HG02852 (cell line): Measurements from ENCODE around the gene ANGPTL4.
"Not testable (repeated sequence)": the region's sequence is repeated elsewhere in the genome, so short reads cannot be mapped to it uniquely, and the experiment has no call there.

ENCODE experiments used
- ATAC-seq: cut with Tn5 transposase; IDR thresholded peaks from one replicate; pipeline ENCODE4 v1.9.1; 2021; ENCODE audit warnings: mild to moderate bottlenecking, moderate library complexity; ENCODE audit not compliant: unreplicated experiment

The ANGPTL4 gene

DNA sequence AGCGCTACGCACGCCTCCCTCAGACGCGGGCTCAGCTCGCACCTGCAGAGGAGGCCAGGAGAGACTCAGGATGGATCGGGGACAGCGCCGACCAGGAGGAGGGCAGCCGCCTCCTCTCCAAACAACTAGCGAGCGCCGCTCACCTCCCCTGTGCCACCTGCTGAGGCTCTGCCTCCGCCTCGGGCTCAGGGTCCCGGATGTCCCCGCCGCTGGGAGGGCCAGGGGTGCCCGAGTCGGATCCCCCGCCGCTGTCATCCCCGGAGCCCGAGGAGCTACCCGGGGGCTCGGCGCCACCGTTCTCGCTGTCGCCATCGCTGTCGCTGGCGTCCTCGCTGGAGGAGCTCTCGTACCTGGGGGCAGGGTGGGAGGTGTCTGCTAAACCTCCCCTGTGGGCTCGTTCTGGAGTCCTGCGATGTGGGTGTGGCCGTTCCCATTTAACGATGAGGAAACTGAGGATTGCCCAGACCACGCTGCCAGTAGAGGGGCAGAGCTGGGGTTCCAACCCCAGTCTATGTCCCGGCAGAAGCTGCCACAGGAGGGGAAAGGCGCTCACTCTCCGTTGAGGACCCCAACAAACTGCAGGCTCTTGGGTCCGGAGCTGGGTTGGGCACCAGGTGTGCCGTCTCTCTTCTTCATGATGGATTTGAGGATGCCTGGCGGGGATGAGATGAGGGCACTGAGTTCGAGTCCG lies 30.0 kb upstream of the ANGPTL4 start:
- ATAC-seq, result no peak

DNA sequence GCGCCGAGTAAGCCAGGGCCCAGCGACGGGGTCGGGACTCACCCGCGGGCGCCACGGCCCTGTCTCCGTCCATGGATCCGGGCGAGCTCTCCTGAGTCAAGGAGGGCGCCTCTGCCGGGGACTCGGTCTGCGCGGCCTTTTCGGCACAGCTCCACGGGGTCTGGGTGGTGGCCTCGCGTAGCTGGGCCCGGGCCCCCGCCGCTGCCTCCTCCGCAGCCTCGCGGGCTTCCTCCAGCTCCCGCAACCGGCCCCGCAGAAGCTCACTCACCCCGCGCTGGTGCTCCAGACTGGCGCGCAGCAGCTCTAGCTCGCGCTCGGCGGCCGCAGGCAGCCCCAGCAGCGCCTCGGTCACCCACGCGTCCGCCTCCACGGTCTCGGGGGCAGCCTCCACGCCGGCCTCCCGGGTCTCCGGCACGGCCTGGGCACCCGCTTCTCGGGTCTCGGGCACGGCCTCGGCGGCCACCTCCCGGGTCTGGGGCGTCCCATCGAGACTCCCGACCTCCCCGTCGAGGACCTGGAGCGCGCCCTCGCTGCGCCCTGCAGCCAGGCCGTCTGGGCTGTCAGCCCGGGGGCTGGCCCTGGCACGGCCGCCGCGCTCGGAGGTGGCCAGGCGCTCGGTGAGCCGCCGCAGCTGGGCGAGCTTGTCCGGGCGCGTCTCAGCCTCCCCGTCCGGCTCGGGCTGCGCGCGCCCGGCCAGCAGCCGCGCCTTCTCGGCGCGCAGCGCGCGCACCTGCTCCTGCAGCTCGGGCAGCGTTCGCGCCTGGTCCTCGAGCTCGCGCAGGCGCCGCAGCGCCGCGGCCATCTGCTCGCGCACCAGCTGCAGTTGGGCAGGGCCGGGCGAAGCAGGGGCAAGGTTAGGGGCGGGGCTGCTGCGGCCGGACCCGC lies 29.3 kb upstream of the ANGPTL4 start:
- no peak for ATAC-seq

DNA sequence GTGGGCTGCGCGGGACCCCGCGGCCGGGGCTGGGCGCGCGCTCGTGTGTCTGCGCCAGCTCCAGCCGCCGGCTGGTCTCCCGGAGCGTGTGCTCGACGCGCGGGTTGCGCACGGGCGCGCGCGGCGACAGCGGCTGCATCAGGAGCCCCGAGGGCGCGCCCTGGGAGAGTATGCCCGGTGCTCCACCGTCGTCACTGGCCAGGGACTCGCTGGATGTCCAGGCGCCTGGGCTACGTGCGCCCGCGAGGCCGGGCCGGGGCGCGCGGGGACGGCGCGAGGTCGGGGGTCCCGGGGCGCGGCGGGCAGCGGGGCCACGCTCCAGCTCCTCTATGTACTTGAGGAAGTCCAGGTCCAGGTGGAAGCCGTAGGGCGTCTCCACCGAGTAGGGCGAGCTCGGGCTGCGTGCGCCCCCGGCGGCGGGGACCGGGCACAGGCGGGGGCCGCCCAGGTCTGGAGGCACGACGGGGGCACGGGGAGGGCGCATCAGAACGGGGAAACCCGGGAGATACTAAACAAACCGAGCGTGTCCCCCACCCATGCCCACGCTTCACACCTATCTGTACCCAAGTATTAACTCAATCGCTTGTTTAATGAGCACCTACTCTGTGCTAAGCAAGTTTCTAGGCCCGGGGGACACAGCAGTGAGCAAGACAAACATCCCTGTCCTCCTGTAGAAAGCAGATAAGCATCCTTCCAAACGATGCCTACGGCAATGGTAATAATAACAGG lies 28.4 kb upstream of the ANGPTL4 start:
- ATAC-seq, result no peak

DNA sequence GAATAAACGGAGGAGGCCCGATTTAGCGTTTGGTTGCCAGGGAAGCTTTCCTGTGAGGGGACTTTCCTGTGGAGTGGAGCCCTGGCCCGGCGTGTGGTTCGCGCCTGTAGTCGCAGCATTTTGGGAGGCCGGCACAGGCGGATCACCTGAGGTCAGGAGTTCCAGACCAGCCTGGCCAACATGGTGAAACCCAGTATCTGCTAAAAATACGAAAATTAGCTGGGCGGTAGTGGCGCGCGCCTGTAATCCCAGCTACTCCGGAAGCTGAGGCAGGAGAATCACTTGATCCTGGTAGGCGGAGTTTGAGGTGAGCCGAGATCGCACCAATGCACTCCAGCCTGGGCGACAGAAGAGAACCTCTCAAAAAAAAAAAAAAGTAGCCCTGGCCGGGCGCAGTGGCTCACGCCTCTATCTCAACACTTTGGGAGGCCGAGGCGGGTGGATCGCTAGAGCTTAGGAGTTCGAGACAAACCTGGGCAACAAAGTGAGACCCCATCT lies 27.8 kb upstream of the ANGPTL4 start:
- no peak for ATAC-seq

DNA sequence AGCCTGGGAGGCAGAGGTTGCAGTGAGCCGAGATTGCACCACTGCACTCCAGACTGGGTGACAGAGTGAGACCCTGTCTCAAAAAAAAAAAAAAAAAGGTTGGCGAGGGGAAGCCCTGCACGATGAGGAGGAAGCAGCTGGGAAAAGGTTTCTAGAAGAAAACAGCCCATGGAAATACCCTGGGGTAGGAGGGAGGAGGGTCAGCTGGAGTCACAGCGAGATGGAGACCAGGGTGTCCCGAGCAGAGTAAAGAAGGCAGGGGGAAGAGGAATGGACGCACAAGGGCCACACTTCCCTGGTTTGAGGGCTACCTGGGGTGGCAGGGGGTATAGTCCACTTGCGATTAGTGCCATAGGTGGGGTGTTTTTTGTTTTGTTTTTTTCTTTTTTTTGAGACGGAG lies 27.3 kb upstream of the ANGPTL4 start:
- no peak for ATAC-seq

DNA sequence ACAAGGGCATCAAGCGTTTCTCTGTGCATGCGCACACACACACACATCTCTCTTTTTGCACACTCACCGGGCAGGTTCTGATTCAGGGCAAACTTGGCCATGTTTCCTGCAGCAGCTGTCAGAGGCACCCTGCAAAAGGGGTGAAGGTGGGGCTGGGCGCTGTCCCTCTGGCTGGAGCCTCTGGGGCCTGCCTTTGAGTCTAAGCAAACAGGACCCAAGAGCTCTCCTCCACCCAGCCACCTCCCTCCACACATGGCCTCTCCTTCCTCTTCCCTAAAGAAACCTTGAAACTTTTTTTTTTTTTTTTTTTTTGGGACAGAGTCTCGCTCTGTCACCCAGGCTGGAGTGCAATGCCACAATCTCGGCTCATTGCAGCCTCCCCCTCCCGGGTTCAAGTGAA lies 26.2 kb upstream of the ANGPTL4 start:
- no peak for ATAC-seq

DNA sequence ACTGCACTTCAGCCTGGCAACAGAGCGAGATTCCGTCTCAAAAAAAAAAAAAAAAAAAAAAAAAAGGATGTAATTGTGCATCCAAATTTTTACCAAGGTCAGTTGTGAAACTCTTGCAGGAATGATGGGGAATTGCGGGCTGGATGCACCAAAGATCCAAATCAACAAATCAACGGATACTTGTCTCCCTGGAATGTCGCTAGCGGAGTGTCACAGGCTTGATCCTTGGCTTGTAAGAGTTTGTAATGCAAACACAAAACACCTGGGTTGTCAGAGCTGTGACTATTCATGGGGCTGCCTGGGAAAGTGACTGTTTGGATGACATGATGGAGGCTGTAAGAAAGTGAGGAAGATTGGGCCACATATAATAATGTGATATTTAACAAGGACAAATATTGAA lies 25.1 kb upstream of the ANGPTL4 start:
- no peak for ATAC-seq

DNA sequence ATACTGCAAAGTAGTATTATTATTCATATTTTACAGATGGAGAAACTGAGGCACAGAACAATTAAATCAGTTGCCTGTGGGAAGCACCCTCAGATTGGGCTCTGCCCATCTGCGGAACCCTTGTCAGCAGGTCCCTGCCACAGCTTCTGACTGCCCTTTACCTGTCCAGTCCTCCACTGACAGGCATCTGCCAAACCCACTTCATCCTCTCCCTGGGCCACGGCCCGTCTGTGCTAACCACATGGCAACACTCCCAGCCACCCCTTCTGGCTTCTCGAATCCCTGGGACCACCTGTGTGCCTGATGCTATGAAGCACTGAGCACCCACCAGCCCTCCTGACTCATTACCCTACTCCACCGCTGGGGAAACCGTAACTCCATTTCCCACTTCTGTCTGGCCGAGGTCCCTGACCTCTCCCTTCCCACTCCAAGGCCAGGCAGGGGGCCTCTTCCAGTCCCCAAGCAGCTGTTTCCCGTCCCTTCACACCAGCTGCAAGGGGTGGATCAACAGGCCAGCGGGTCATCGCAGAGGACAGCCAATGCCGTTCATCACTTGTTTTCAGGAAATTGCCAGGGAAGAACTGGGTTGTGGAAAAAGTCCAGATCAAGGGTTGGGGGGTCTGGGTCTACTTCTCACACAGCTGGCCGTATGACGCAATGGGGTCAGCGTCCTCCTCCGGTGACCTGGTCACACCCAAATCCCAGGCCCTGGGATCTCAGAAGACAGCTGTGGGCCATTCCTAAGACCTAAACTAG lies 23.4 kb upstream of the ANGPTL4 start:
- no peak for ATAC-seq

DNA sequence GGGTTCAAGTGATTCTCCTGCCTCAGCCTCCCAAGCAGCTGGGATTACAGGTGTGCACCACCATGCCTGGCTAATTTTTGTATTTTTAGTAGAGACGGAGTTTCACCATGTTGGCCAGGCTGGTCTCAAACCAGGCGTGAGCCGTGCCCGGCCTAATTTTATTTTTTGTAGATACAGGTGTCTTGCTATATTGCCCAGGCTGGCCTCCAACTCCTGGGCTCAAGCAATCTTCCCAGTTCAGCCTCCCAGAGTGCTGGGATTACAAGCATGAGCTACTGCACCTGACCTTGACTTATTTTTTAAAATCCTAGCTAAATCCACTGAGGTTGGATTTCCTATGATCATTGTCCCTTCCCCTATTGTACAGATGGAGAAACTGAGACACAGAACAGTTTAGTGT lies 22.5 kb upstream of the ANGPTL4 start:
- ATAC-seq, result not testable (repeated sequence)

DNA sequence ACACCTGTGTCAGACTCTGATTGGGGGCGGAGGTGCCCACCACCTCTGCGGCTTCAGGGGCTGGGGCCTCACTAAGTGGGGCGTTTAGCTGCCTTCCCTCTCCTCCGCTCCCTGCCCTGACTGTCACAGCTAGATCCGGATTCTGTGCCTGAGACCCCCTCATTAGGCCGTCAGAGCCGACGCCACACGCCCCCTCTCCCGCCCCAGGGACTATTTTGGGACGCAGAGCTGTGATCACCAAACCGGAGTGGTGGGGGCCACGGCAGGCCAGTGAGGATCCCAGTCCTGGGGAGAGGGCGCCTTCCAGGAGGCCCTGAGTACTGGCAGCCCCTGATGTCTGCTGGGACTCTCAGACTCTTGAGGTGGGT lies 21.7 kb upstream of the ANGPTL4 start:
- ATAC-seq, result no peak

DNA sequence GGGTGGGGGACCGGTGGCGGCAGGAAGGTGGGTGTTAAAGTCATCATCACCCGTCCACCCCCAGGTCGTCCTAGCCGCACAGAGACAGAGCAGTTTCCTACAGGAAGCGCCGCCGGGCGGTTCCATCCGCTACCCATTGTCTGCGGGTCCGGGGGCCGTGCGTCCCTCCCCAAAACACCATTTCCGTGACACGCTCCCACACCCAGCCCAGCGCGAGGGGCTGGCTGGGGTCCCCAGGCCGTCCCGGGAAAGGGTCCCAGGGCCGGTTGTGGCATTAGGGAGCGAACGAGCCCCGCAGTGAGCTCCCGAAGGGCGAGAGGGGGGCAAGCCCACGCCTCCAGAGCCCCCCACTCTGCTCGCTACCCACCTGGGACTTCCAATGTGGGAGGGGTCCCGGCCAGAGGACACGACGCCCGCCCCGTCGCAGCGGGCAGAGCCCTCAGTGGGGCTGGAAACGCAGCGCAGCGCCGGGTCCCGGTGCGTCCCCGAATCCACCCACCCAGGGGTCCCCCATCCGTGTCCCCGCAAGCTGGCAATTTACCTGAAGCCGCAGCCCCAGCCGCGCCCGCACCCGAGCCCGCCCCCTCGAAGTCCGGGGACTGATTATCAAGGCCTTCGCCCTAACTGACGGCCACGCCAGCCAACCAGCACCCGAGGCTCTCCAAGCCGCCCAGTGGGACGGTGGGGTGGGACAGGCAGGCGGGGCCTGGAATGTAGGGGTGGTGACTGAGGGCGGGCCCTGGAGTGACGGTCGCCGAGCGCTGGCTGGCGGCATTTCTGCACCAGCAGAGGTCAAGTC lies 21.1 kb upstream of the ANGPTL4 start, which contains the start of gene KANK3:
Gene KANK3, minus strand, starts transcription at position 579 of the 799 bp plus-strand sequence. CDS start 5,434 bp downstream, outside the sequence.
- ATAC-seq, result peak; percentile 89

DNA sequence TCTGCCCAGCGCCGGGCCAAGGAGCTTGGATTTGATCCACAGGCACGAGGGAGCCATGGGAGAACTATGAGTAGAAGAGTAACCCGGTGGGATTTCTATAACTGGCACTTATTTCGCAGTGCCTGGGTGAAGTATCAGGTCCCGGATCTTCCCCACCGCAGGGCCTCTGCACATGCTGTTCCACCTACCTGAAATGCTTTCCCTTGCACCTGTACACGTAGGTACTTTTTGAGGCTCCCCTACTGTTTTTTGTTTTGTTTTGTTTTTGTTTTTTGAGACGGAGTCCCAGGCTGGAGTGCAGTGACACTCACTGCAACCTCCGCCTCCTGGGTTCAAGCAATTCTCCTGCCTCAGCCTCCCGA lies 20.5 kb upstream of the ANGPTL4 start:
- ATAC-seq, result no peak

DNA sequence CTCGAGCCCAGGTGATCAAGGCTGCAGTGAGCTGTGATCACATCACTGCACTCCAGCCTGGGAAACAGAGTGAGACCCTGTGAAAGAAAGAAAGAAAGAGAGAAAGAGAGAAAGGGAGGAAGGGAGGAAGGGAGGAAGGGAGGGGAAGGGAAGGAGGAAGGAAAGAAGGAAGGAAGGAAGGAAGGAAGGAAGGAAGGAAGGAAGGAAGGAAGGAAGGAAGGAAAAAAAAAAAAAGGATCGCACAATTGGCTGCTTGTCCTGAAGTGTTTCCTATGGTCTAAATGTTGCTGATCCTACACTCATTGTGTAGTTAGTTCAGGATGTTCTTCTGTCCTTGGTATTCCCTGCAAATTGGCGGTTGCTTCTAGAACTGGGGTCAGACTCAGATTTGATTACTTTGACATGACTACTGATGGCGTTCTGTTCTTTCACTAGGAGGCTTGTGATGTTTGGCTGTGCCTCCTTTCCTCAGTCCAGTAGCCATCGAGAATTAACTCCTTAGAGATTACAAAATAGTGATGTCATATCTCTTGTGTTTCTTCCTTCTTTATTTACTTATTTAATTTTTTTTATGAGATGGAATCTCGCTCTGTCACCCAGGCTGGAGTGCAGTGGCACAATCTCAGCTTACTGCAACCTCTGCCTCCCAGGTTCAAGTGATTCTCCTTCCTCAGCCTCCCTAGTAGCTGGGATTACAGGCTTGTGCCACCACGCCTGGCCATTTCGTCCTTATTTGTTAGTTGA lies 14.2 kb upstream of the ANGPTL4 start:
- not testable (repeated sequence) for ATAC-seq

DNA sequence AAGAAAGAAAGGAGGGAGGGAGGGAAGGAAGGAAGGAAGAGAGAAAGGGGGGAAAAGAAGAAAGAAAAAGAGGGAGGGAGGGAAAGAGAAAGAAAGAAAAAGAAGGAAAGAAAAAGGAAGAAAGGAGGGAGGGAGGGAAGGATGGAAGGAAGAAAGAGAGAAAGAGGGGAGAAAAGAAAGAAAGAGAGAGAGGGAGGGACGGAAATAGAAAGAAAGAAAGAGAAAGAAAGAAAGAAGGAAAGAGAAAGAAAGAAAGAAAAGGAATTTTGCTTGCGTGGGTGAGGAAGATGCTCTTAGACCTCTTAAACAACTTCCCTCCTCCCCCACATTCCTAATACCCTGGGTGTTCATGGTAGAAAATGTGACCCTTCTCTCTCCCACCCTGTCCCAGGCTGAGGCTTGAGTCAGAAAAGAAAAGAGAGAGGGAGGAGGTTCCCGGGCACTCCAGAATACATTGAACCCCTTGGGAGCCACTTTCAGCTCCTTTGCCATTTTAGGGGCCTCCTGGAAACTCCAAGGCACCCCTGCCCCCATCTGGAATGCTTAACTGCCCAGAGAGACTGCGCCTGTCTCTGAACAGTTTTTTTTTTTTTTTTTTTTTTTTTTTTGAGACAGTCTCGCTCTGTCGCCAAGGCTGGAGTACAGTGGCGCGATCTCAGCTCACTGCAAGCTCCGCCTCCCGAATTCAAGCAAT lies 11.7 kb upstream of the ANGPTL4 start:
- ATAC-seq, result no peak

DNA sequence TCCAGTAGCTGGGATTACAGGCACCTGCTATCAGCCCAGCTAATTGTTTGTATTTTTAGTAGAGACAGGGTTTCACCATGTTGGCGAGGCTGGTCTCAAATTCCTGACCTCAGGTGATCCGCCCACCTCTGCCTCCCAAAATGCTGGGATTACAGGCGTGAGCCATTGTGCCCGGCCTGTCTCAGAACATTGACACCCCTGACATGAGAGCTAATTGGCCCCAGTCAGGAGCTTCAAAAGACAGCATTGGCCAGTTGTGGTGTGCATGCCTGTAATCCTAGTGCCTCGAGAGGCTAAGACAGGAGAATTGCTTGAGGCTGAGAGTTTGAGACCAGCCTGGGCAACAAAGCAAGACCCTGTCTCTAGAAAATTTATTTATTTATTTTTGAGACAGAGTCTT lies 11.1 kb upstream of the ANGPTL4 start:
- not testable (repeated sequence) for ATAC-seq

DNA sequence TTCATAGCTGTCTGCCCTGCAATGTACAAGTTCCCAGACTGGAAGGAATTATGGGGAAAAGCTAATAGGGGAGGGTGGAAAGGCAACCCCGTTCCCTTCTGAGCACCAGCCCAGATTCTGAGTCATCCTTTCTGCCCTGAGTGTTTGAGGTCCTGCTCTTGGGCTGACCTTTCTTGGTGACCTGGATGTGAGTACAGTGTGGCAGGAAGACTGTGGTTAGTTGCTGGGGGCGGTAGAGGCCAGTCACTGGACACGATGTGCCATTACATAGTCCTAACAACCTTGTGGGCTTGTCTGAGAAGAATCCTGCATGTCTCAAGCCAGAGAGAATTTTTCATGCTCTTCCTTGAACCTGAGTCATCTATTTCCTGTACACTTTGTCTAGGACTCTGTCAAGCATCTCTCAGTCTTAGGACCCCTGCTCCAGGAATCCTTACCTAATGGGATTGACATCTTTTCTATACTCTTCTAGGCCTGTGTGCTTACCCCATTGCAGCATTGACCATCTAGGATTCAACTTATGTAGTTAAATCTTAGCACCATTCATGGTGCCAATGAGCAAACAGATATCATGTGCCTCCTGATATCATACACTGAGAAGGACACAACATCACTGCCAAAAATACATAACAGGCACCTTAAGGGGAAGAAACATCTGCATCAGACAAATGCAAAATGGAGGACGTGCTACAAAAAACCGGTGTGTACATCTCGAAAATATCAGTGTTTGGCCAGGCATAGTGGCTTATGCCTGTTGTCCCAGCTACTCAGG lies 8.1 kb upstream of the ANGPTL4 start:
- no peak for ATAC-seq

DNA sequence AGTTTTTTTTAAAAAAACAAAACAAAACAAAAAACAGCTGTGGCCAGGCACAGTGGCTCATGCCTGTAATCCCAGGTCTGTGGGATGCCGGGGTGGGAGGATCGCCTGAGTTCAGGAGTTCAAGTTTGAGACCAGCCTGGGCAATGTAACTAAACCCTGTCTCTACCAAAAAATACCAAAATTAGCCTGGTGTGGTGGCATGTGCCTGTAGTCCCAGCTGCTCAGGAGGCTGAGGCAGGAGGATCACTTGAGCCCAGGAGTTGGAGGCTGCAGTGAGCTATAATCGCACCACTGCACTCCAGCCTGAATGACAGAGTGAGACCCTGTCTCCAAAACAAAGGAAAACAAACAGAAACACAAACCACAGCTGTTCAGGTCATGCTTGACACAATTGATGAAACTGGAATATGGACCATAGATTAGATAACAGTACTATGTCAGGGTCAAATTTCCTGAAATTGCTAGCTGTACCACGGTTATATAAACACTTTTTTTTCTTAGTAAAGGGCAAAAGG lies 6.9 kb upstream of the ANGPTL4 start:
- no peak for ATAC-seq

DNA sequence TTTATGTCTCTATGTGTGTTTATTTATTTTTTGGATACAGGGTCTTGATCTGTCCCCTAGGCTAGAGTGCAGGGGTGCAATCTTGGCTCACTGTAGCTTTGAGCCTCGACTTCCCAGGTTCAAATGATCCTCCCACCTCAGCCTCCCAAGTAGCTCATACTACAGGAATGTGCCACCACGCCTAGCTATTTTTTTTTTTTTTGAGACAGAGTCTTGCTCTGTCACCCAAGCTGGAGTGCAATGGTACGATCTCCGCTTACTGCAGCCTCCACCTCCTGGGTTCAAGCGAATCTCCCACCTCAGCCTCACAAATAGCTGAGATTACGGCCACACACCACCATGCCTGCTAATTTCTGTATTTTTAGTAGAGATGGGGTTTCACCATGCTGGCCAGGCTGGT lies 5.0 kb upstream of the ANGPTL4 start:
- ATAC-seq, result no peak
